ENCODE results near the gene TFAP2C.
"Not testable (repeated sequence)": the region's sequence is repeated elsewhere in the genome, so short reads cannot be mapped to it uniquely, and the experiment has no call there.

TFAP2C gene

GRCh38 chr20:56610098-56610497 lies 19.0 kb upstream of the TFAP2C start:
- no peak for TF ChIP-seq CTCF (IDR thresholded peaks at IDR 0.05; ENCODE audit: control insufficient read depth, extremely low read depth, insufficient read depth)
- H3K4me3 ChIP-seq (ENCODE audit: low read depth, low read length), result no peak overlapping the region
- no peak for DNase-seq (ENCODE audit: low read depth)

GRCh38 chr20:56614196-56614595 lies 14.9 kb upstream of the TFAP2C start:
- DNase-seq (ENCODE audit: low read depth), result no peak
- no peak for TF ChIP-seq CTCF (IDR thresholded peaks at IDR 0.05; ENCODE audit: control insufficient read depth, extremely low read depth, insufficient read depth)
- no peak overlapping the region for H3K4me3 ChIP-seq (ENCODE audit: low read depth, low read length)

- TF ChIP-seq CTCF (IDR thresholded peaks at IDR 0.05; ENCODE audit: control insufficient read depth, extremely low read depth, insufficient read depth), result no peak
- no peak for DNase-seq (ENCODE audit: low read depth)
These were observed 12.4 kb upstream of the TFAP2C start for GRCh38 chr20:56616716-56617115.

GRCh38 chr20:56617489-56617888 lies 11.6 kb upstream of the TFAP2C start:
- no peak overlapping the region for H3K4me3 ChIP-seq (ENCODE audit: low read depth, low read length)
- no peak for TF ChIP-seq CTCF (IDR thresholded peaks at IDR 0.05; ENCODE audit: control insufficient read depth, extremely low read depth, insufficient read depth)
- DNase-seq (ENCODE audit: low read depth), result no peak

More at GRCh38 chr20:56616716-56617115, 12.4 kb upstream of the TFAP2C start:
- no peak overlapping the region for H3K4me3 ChIP-seq (ENCODE audit: low read depth, low read length)

GRCh38 chr20:56621730-56622129 lies 7.4 kb upstream of the TFAP2C start:
- no peak overlapping the region for H3K4me3 ChIP-seq (ENCODE audit: low read depth, low read length)
- no peak for TF ChIP-seq CTCF (IDR thresholded peaks at IDR 0.05; ENCODE audit: control insufficient read depth, extremely low read depth, insufficient read depth)
- no peak for DNase-seq (ENCODE audit: low read depth)

GRCh38 chr20:56623930-56624329 lies 5.2 kb upstream of the TFAP2C start:
- DNase-seq (ENCODE audit: low read depth); H3K4me3 ChIP-seq (ENCODE audit: low read depth, low read length): not testable (repeated sequence)

- no peak for DNase-seq (ENCODE audit: low read depth)
- no peak overlapping the region for H3K4me3 ChIP-seq (ENCODE audit: low read depth, low read length)
- TF ChIP-seq CTCF (IDR thresholded peaks at IDR 0.05; ENCODE audit: control insufficient read depth, extremely low read depth, insufficient read depth), result no peak
These were observed 4.1 kb upstream of the TFAP2C start for GRCh38 chr20:56624786-56625681.

Data from LNCaP clone FGC (cell line).